Measurements from ENCODE around the gene CALD1.

The CALD1 gene

DNA sequence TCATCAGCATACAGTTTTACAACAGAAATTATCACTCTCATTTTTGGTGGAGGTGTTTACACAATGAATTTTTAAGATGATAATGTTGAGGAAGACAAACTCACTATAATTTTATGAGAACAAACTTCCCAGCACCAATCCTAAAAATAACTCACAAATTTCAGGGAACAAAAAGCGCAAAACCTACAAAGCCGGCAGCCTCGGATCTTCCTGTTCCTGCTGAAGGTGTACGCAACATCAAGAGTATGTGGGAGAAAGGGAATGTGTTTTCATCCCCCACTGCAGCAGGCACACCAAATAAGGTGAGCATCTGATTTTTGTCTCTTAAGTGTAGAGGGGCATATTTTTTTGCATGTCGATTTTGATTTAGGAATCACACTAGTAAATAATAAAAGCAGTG is 180.4 kb downstream of the CALD1 start (continued):
- no peak for TF ChIP-seq SNAI2 (CRISPR knock-in tag; IDR thresholded peaks at IDR 0.05)
- no peak for TF ChIP-seq OSR1 (CRISPR knock-in tag; IDR thresholded peaks at IDR 0.05)

- no peak for TF ChIP-seq BACH2 (CRISPR knock-in tag; IDR thresholded peaks at IDR 0.05; ENCODE audit: borderline replicate concordance)
- no peak for TF ChIP-seq PPARA (CRISPR knock-in tag; IDR thresholded peaks at IDR 0.05; ENCODE audit: borderline replicate concordance)
- no peak for TF ChIP-seq ARNTL (CRISPR knock-in tag; IDR thresholded peaks at IDR 0.05; ENCODE audit: borderline replicate concordance, low read depth)
- no peak for TF ChIP-seq TSHZ2 (CRISPR knock-in tag; IDR thresholded peaks at IDR 0.05)
- no peak for TF ChIP-seq ISL1 (CRISPR knock-in tag; IDR thresholded peaks at IDR 0.05)
- TF ChIP-seq, protein P1, sequence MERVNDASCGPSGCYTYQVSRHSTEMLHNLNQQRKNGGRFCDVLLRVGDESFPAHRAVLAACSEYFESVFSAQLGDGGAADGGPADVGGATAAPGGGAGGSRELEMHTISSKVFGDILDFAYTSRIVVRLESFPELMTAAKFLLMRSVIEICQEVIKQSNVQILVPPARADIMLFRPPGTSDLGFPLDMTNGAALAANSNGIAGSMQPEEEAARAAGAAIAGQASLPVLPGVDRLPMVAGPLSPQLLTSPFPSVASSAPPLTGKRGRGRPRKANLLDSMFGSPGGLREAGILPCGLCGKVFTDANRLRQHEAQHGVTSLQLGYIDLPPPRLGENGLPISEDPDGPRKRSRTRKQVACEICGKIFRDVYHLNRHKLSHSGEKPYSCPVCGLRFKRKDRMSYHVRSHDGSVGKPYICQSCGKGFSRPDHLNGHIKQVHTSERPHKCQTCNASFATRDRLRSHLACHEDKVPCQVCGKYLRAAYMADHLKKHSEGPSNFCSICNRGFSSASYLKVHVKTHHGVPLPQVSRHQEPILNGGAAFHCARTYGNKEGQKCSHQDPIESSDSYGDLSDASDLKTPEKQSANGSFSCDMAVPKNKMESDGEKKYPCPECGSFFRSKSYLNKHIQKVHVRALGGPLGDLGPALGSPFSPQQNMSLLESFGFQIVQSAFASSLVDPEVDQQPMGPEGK (CRISPR knock-in tag; IDR thresholded peaks at IDR 0.05; ENCODE audit: borderline replicate concordance): no peak
- TF ChIP-seq GLIS3 (CRISPR knock-in tag; IDR thresholded peaks at IDR 0.05): no peak
- no peak for TF ChIP-seq ZFP3 (CRISPR knock-in tag; IDR thresholded peaks at IDR 0.05)
- no peak for TF ChIP-seq RARB (CRISPR knock-in tag; IDR thresholded peaks at IDR 0.05)
- no peak for TF ChIP-seq CSDC2 (CRISPR knock-in tag; IDR thresholded peaks at IDR 0.05)
- TF ChIP-seq ESRRG (CRISPR knock-in tag; IDR thresholded peaks at IDR 0.05): no peak
- TF ChIP-seq ZNF565 (CRISPR knock-in tag; conservative IDR thresholded peaks at IDR 0.05; ENCODE audit: low read depth): no peak
- TF ChIP-seq TOX (CRISPR knock-in tag; IDR thresholded peaks at IDR 0.05; ENCODE audit: borderline replicate concordance): no peak
- ATAC-seq: no peak
Observed at GRCh38 chr7:134962270-134962780, 182.9 kb downstream of the CALD1 start.

DNA sequence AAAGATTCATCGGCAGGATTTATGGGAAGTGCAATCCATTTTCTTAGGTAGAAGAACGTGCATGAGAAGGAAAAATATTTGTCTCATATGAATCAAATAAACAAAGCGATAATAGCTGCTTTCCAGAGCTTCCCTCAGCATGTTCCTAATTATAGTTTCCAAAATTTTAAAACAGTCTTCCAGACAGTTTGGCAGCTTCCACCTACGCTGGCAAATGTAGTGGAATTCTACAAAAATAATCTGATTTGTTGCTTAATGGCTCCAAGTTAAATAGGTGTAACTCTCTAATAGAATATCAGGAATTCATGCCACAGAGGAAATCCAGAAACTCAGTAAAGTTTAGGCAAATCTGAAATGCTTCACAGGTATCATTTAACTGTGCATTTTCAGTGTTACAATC is 183.6 kb downstream of the CALD1 start:
- ATAC-seq: no peak
- TF ChIP-seq TCF4 (CRISPR knock-in tag; IDR thresholded peaks at IDR 0.05; ENCODE audit: borderline replicate concordance) (no peak), ISL1 (CRISPR knock-in tag; IDR thresholded peaks at IDR 0.05) (no peak), ZFP30 (CRISPR knock-in tag; IDR thresholded peaks at IDR 0.05) (no peak)

- ATAC-seq: no peak
- TF ChIP-seq ESRRG (CRISPR knock-in tag; IDR thresholded peaks at IDR 0.05) (no peak), TSHZ2 (CRISPR knock-in tag; IDR thresholded peaks at IDR 0.05) (no peak), ZNF565 (CRISPR knock-in tag; conservative IDR thresholded peaks at IDR 0.05; ENCODE audit: low read depth) (no peak), TOX (CRISPR knock-in tag; IDR thresholded peaks at IDR 0.05; ENCODE audit: borderline replicate concordance) (no peak), ISL1 (CRISPR knock-in tag; IDR thresholded peaks at IDR 0.05) (no peak), ZFP3 (CRISPR knock-in tag; IDR thresholded peaks at IDR 0.05) (no peak), CSDC2 (CRISPR knock-in tag; IDR thresholded peaks at IDR 0.05) (no peak), ZNF8 (CRISPR knock-in tag; IDR thresholded peaks at IDR 0.05) (no peak), TCF4 (CRISPR knock-in tag; IDR thresholded peaks at IDR 0.05; ENCODE audit: borderline replicate concordance) (no peak), ARNTL (CRISPR knock-in tag; IDR thresholded peaks at IDR 0.05; ENCODE audit: borderline replicate concordance, low read depth) (no peak)
- TF ChIP-seq, protein P2, sequence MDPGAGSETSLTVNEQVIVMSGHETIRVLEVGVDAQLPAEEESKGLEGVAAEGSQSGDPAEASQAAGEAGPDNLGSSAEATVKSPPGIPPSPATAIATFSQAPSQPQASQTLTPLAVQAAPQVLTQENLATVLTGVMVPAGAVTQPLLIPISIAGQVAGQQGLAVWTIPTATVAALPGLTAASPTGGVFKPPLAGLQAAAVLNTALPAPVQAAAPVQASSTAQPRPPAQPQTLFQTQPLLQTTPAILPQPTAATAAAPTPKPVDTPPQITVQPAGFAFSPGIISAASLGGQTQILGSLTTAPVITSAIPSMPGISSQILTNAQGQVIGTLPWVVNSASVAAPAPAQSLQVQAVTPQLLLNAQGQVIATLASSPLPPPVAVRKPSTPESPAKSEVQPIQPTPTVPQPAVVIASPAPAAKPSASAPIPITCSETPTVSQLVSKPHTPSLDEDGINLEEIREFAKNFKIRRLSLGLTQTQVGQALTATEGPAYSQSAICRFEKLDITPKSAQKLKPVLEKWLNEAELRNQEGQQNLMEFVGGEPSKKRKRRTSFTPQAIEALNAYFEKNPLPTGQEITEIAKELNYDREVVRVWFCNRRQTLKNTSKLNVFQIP (CRISPR knock-in tag; IDR thresholded peaks at IDR 0.05; ENCODE audit: borderline replicate concordance, low read depth): no peak
- TF ChIP-seq, protein P3, sequence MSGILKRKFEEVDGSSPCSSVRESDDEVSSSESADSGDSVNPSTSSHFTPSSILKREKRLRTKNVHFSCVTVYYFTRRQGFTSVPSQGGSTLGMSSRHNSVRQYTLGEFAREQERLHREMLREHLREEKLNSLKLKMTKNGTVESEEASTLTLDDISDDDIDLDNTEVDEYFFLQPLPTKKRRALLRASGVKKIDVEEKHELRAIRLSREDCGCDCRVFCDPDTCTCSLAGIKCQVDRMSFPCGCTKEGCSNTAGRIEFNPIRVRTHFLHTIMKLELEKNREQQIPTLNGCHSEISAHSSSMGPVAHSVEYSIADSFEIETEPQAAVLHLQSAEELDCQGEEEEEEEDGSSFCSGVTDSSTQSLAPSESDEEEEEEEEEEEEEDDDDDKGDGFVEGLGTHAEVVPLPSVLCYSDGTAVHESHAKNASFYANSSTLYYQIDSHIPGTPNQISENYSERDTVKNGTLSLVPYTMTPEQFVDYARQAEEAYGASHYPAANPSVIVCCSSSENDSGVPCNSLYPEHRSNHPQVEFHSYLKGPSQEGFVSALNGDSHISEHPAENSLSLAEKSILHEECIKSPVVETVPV (CRISPR knock-in tag; IDR thresholded peaks at IDR 0.05): no peak
Observed at GRCh38 chr7:134966691-134967090, 187.3 kb downstream of the CALD1 start.

Measured in SK-N-SH treated with all-trans-retinoic acid at 6 μM for 48 hours (cell line).